BE2C (cell line): ENCODE measurements around the gene NAA38.

Experiments used
- DNase-seq: peaks from one replicate; pipeline ENCODE4 v3.0.0-alpha.2; 2020
- H3K27me3 ChIP-seq: fragments of 250-450 bp; sonication (Bioruptor Pico); 2 replicates; pipeline ENCODE4 v1.5.1; 2020; ENCODE audit warnings: mild to moderate bottlenecking
- H3K36me3 ChIP-seq: fragments of 250-450 bp; sonication (Bioruptor Pico); 2 replicates; pipeline ENCODE4 v1.5.1; 2020; ENCODE audit warnings: mild to moderate bottlenecking
- H3K4me1 ChIP-seq: fragments of 250-450 bp; sonication (Bioruptor Pico); 2 replicates; pipeline ENCODE4 v1.5.1; 2020
- H3K4me3 ChIP-seq: 2 replicates; pipeline ENCODE4 v1.5.1; 2011; ENCODE audit warnings: low read depth, low read length
- H3K9me3 ChIP-seq: fragments of 250-450 bp; sonication (Bioruptor Pico); 2 replicates; pipeline ENCODE4 v1.5.1; 2020
- TF ChIP-seq, protein P1 (sequence below): IDR thresholded peaks from 2 replicates; pipeline ENCODE4 v1.5.1; 2012; ENCODE audit warnings: mild to moderate bottlenecking, low read depth, low read length

NAA38 gene

DNA sequence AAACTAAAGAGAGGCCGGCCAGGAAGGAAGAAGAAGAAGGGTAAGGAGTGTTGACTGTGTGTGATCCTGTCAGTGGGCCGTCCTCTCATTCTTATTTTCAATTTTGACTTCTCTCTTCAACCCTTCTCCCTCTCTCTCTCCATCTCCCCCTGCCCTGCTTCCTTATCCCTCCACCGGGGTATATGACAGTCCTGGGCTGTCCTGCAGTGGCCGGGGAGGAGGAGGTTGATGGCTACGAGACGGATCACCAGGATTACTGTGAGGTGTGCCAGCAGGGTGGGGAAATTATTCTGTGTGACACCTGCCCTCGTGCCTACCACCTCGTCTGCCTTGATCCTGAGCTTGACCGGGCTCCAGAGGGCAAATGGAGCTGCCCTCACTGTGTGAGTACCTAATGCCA, 36.9 kb upstream of the NAA38 start:
- no peaks in the 10 kb centered on the region; the same call in 1 of the 2 replicates for H3K4me1 ChIP-seq
- peaks cover 49% of the 10 kb centered on the region for H3K36me3 ChIP-seq
- TF ChIP-seq, protein P1, sequence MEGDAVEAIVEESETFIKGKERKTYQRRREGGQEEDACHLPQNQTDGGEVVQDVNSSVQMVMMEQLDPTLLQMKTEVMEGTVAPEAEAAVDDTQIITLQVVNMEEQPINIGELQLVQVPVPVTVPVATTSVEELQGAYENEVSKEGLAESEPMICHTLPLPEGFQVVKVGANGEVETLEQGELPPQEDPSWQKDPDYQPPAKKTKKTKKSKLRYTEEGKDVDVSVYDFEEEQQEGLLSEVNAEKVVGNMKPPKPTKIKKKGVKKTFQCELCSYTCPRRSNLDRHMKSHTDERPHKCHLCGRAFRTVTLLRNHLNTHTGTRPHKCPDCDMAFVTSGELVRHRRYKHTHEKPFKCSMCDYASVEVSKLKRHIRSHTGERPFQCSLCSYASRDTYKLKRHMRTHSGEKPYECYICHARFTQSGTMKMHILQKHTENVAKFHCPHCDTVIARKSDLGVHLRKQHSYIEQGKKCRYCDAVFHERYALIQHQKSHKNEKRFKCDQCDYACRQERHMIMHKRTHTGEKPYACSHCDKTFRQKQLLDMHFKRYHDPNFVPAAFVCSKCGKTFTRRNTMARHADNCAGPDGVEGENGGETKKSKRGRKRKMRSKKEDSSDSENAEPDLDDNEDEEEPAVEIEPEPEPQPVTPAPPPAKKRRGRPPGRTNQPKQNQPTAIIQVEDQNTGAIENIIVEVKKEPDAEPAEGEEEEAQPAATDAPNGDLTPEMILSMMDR: no peak
- no peaks in the 10 kb centered on the region for H3K27me3 ChIP-seq
- no peaks in the 10 kb centered on the region for H3K9me3 ChIP-seq
- H3K4me3 ChIP-seq: no peak overlapping the region
- no peak for DNase-seq

DNA sequence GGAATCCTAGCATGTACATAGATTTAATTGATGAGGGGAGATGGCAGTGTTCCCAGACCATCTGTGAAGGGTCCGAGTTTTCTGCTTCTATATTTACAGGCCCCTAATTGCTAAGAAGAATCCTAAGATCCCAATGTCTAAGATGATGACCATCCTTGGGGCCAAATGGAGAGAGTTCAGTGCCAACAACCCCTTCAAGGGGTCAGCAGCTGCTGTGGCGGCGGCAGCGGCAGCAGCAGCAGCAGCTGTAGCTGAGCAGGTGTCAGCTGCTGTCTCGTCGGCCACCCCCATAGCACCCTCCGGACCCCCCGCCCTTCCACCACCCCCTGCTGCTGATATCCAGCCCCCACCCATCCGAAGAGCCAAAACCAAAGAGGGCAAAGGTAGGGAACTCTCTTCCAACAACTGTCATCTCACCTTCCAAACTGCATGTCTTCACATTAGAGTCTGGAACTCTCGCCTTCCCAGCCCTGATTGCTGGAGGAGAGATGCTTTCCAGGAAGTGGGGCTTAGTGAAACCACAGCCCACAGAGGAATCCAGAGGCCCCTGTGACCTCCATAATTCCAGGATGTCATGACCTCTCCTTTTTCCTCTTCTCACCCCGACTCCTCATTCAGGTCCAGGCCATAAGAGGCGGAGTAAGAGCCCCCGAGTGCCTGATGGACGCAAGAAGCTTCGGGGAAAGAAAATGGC, 36.0 kb upstream of the NAA38 start:
- Histone ChIP-seq H3K36me3 (peaks cover 41% of the 10 kb centered on the region), H3K9me3 (no peaks in the 10 kb centered on the region), H3K27me3 (no peaks in the 10 kb centered on the region), H3K4me1 (no peaks in the 10 kb centered on the region; the same call in 1 of the 2 replicates), H3K4me3 (no peak overlapping the region)
- no peak for DNase-seq
- TF ChIP-seq, protein P1: no peak

DNA sequence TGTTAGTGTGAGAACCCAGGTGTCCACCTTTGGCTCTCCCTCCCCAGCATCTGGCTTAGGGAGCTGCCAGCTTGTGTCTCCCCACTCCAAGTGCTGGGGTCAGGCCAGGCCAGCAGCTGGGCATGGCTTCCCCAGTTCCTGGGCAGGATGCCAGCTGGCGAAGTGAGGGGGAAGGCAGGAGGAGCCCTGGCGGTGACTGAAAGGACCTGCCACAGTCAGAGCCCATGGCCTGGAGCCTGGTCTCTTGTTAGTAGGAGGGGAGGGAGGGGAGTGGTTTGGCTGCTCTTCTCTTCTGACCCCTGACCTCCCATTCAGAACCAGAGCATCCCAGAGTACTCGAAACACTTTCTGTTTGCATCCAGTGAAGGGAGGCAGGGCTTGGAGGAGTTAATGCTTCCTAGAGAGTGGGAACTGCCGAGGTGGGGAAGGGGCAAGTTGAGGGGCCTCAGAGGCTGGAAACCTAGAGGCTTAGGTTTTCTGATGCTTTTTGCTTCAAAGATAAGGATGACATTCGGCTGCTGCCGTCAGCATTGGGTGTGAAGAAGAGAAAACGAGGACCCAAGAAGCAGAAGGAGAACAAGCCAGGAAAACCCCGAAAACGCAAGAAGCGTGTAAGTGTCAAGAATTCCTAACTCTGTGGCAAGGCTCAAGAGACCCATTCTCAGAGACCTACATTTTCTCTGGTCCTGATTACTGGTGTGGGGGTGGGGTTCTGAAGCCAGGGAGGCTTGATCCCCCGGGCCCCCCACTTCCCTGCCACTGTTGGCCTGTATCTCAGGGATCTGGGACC, 32.0 kb upstream of the NAA38 start:
- DNase-seq: peak; percentile 95
- Histone ChIP-seq H3K27me3 (no peaks in the 10 kb centered on the region), H3K36me3 (peaks cover 16% of the 10 kb centered on the region), H3K4me1 (no peaks in the 10 kb centered on the region; the same call in 1 of the 2 replicates), H3K9me3 (no peaks in the 10 kb centered on the region), H3K4me3 (peak overlapping the region; percentile 55)
- TF ChIP-seq, protein P1: peak; percentile 42

DNA sequence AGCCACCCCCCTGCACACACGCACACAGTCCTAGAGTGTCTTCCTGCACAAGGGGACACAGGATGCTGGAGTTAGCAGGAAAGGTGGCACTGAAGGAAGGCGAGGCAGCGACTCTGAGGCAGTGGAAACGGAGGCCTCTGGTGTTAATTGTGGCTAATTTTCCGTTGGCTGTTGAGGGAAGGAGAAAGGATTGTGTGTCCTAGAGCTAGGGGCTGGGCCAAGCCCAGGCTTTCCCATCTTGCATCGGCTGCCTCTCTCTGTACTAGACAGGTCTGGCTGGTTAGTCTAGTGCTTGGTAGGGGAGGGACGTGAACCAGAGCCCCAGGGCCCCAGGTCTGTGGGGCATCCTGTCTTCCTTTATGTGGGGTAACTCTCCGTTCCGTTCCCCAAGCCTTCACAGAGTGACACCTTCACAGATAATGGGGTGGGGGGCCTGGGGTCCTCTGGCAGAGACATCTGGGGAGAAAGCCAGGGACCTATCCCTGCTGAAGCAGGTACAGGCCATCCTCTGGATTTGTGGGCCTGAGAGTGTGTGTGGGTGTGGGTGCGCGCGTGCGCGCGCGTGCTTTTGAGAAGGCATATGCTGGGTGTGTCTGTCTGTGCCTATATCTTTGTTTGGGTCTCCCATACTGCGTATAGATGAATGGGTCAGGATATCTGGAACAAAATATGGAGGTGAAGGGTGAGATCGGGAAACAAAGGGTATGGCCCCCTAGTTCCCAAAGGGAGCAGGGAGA, 31.0 kb upstream of the NAA38 start, which contains the start of gene CHD3:
Gene CHD3 (plus strand): TSS at position 606 of the 737 bp plus-strand sequence. CDS start 212 bp downstream, outside the sequence.
- no peaks in the 10 kb centered on the region; the same call in 1 of the 2 replicates for H3K4me1 ChIP-seq
- H3K27me3 ChIP-seq: no peaks in the 10 kb centered on the region
- TF ChIP-seq, protein P1: no peak
- H3K4me3 ChIP-seq: peak within 1 kb of the TSS; percentile 55
- no peaks in the 10 kb centered on the region for H3K9me3 ChIP-seq
- peaks cover 10% of the 10 kb centered on the region for H3K36me3 ChIP-seq
- DNase-seq: peak; percentile 19

DNA sequence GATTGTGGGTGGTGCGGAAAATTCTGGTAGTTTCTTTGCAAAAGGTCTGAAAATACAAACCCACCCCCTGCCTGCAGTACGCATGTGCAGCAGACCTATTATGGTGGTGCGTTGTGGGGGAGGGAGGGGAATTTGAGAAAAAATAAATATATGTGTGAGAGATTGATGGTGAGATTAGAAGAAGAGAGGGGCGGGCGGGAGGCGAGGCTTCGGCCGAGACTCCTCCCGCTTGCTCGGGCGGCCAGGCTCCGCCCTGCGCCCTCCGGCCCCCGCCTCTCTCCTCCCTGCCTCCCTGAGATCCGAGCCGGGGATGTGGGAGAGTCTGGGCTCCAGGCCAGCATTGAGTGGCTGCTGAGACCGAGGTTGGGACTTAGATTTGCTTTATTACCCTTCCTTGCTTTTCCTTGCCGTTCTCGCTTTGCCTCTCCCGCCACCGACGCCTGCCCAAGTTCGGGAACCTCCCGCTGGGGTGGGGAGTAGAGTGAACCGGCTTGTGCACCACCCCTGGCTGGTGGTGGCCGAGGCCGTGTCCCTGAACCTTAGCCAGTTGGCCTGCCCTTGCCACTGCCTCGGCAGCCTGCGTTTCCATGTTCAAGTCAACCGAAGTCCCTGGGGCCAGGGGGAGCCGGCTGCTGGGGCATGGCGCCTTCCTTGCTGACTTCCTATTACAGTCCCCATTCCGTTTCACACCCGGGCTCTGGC, 30.3 kb upstream of the NAA38 start:
- Histone ChIP-seq H3K36me3 (peaks cover 10% of the 10 kb centered on the region), H3K4me1 (no peaks in the 10 kb centered on the region; the same call in 1 of the 2 replicates), H3K4me3 (peak overlapping the region; percentile 69), H3K9me3 (no peaks in the 10 kb centered on the region), H3K27me3 (no peaks in the 10 kb centered on the region)
- DNase-seq: peak; percentile 88
- TF ChIP-seq, protein P1: no peak
